CD4-positive, alpha-beta T cell treated with Interleukin-4 for 4 hours (primary cell): ENCODE data around the gene OSBPL5.

Experiments
- DNase-seq: peaks from one replicate; pipeline ENCODE4 v3.0.0-alpha.2; 2020

The OSBPL5 gene

GRCh38 chr11:3197044-3197695, 32.1 kb upstream of the OSBPL5 start:
- no peak for DNase-seq

GRCh38 chr11:3196161-3197043, 31.3 kb upstream of the OSBPL5 start:
- no peak for DNase-seq

- no peak for DNase-seq
Measured at GRCh38 chr11:3195251-3196160, 30.4 kb upstream of the OSBPL5 start.

- no peak for DNase-seq
Measured at GRCh38 chr11:3194016-3194816, 29.1 kb upstream of the OSBPL5 start.

- no peak for DNase-seq
Measured at GRCh38 chr11:3193373-3194015, 28.4 kb upstream of the OSBPL5 start.

- DNase-seq = no peak
Measured at GRCh38 chr11:3192511-3193372, 27.6 kb upstream of the OSBPL5 start.

- DNase-seq = no peak
Measured at GRCh38 chr11:3191586-3192324, 26.6 kb upstream of the OSBPL5 start.

- no peak for DNase-seq
Measured at GRCh38 chr11:3190600-3190999, 25.5 kb upstream of the OSBPL5 start.

- DNase-seq = no peak
Measured at GRCh38 chr11:3189886-3190583, 24.9 kb upstream of the OSBPL5 start.

GRCh38 chr11:3189196-3189843, 24.2 kb upstream of the OSBPL5 start:
- no peak for DNase-seq

GRCh38 chr11:3188496-3189195, 23.5 kb upstream of the OSBPL5 start:
- DNase-seq = no peak

GRCh38 chr11:3186166-3186953, 21.2 kb upstream of the OSBPL5 start:
- no peak for DNase-seq

GRCh38 chr11:3184732-3185347, 19.7 kb upstream of the OSBPL5 start:
- no peak for DNase-seq

GRCh38 chr11:3183523-3183922, 18.4 kb upstream of the OSBPL5 start:
- no peak for DNase-seq

GRCh38 chr11:3182462-3182852, 17.3 kb upstream of the OSBPL5 start:
- DNase-seq = no peak

- DNase-seq = no peak
Measured at GRCh38 chr11:3181725-3182461, 16.8 kb upstream of the OSBPL5 start.
